H1 (cell line): Measurements from ENCODE around the gene OBSCN.

Experiments
- KDM4A ChIP-seq: IDR thresholded peaks from one replicate; pipeline ENCODE4 v1.7.1; 2012; ENCODE audit warnings: low read depth, mild to moderate bottlenecking, moderate library complexity, low read length, inconsistent platforms; ENCODE audit not compliant: severe bottlenecking
- RAD21 ChIP-seq, 2 experiments: IDR thresholded peaks in 1 of 2; conservative IDR thresholded peaks in 1 of 2; 2 replicates each; pipeline ENCODE4 v1.6.1; 2011; ENCODE audit warnings: low read depth in 2 of 2, low read length in 2 of 2, improper control_type of control experiment in 1 of 2, inconsistent platforms in 1 of 2, mild to moderate bottlenecking in 1 of 2, moderate library complexity in 1 of 2
- SIRT6 ChIP-seq: IDR thresholded peaks from one replicate; pipeline ENCODE4 v1.7.1; 2012; ENCODE audit warnings: low read length, inconsistent platforms

- no peak for TF ChIP-seq KDM4A
- no peak for TF ChIP-seq SIRT6
- TF ChIP-seq RAD21 (IDR thresholded peaks at IDR 0.05 in 1 of 2, conservative IDR thresholded peaks at IDR 0.05 in 1 of 2; ENCODE audit: low read depth in 2 of 2, low read length in 2 of 2): no peak
These were observed 37.2 kb upstream of the OBSCN start for GRCh38 chr1:228170666-228171065.
